NCI-H2196 treated with DMSO at 0.1 percent for 48 hours (cell line): Measurements from ENCODE around the gene CHN2.
A peak's percentile ranks its signal among the peaks of the same experiment; 100 is the strongest.

Experiments
- DNase-seq: peaks from one replicate; lab custom pipeline; 2025; ENCODE audit not compliant: unreplicated experiment; lab: John Stamatoyannopoulos, UW

The CHN2 gene

DNA sequence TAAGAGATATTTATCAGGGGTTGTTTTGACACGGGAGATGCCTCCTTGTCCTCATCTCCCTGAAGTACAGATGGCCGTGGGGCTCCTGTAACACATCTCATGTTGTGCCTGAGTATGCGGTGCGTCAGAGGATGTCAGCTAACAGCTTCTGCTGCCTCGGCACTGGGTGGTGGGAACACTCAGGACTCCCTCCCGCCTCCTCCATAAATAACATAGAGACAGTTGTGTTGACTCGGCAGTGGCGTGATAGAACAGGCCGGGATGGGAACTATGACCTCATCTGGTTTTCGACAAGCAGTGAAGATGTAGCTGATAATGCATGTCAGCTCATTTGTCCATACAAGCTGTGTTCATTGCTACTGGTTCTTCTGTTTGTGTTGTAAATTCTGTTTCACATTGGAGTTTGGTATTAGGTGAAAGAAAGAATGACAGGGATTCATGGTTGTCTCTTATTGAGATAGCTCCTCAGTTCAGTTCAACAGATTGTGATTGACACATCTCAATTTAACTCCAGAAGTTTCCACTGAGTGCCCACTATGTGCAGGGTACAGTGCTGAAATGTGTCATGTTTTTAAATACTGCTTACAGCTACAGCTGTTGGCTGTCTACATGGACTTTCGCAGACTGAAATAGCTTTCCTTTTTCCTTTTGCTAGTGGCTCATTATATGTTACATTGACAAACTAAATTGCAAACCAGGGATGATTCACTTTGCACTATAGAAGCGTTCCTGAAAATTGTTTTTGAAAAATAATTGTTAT is 87.4 kb downstream of the CHN2 start:
- no peak for DNase-seq

DNA sequence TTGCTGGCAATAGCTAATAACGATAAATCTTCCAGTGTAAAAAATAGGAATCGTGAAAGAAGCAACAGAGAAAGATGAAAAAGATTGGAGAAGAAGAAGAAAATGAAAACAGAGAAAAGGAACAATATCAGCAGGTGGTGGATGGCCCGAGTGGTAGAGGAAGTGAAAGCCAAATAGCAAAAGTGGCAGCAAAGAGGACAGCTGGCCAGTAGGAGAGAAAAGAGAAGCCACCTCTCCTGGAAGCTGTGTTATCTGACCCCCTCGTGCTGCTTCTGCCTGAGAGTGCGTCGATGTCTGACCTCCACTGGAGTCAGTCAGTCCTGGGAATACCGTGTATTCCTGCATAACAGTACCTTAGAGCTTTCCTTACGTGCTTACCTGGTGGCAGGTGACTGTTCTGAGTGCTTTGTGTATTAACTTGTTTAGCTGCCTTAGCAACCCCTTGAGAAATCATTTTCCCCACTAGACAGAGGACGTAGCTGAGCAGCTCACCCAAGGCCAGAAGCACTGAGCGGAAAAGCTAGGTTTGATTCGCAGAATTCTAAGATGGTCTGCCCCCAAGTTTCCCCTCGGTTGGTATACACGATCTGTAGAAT is 88.3 kb downstream of the CHN2 start:
- DNase-seq = peak; percentile 22

DNA sequence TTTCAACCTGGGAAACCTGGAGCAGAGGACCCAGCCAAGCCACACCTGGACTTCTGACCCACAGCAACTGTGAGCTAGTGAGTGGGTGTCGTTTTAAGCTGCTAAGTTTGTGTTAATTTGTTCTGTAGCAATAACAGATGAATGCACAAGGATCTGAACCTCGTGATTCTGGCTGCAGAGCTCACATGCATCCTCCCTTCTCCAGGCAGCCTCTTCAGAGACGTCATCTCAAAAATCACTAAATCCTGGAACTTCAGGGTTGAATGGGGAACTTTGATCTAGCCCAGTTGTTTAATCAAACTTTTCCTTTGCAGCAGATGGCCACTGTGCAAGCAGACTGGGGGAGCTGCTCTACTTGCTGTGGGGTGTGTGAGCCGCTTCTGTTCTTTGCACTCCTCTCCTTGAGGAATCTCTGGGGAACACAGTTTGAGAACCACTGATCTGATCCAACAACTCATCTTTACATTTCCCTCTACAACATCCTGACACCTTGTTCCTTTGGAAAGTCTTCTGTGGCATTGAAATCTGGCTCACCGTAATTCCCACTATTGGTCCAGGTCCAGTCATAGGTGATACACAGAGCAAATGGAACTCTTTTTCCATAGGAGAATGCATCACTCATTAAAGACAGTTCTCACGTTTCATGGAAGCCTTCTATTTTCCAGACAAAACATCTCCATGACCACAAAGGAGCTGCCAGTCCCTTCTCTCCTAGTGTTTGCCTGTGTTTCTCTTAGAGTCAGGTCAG is 90.3 kb downstream of the CHN2 start:
- no peak for DNase-seq

DNA sequence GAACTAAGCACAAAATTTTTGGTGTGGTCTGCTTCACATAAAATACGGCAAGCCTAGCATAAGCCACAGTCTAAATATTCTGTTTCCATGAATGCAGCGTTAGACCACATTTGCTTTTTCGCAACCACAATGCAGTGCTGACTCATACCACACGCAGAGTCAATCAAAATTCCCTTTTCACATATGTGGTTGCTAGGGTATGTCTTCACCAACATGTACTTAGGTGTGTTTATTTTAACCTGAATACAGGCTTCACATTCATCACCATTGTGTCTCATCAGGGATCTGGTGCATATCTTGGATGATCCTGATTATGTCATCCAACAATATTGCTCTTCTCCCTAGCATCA is 90.8 kb downstream of the CHN2 start:
- DNase-seq = no peak

DNA sequence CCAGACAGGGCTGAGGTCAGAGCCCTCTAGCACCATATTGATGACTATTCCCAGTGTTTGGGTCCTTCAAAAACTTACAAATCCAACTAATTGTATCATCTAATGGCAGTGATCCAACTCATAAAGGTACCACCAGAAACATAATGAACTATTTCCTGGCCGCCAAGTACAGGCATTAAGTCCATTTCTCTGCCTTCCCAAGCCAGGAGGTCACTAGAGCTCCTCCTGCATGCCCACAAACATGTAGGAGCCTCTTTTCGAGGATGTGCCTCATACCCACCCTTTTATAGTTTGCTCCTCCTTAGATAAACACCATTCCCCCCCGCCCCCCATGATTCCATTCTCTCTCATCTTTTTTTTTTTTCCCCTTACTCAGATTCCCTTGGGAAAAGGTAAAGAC is 91.3 kb downstream of the CHN2 start:
- no peak for DNase-seq

DNA sequence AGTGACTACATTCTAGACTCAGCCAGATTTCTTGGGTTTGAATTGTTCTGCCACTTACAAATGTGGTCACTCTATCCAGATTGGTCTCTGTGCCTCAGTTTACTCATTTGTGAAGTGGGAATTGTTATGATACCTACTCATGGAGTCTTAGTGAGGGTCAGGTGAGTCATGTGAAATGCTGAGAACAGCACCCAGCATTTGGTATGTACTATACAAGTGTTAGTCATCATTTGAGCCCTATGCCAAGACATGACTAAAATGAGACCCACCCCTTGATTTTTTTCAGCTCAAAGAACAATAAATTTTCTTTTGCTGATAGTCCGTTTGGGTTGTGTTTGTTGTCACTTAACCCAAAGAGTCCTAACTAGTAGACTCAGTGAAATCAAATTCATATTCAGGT is 92.8 kb downstream of the CHN2 start:
- no peak for DNase-seq

DNA sequence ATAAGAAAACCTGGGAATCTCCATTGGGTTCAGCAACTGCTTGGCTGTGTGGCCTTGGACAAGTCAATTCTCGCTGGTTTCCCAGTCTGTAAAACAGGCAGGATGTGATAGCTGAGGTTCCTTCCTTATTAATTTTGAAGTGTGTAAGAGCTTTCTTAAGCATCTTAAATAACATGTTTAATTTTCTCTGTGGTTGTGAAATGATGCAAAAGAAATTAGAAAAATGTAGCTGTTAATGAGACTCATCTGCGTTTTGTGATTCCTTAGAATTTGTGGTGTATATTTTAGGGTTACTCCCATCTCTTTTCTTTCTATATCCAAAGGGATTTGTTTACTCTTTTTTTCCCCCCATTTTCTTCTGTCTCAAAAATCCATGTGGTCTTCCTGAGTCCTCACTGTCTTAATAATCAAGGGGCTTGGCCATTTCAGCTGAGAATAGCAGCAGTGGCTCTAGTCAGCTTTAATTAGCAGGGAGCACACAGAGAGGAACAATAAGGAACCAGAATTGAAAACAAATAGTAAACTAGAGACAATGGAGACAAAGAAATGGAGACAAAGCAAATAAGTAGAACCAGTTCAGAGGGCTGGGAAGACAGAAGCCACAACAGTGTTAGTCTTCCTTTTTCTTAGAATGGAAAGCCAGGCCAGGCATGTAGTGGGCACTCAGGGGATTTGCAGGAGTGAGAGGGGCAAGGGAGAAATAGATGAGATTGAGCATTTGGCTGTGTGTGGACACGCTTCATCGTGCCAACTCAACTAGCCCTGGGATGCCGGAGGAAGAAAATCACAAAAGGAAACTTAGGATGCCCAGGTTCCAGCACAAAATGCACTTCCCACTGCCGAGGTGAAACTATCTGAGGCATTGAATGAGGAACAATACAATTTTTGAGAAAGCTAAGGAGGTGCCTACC is 93.9 kb downstream of the CHN2 start:
- no peak for DNase-seq

DNA sequence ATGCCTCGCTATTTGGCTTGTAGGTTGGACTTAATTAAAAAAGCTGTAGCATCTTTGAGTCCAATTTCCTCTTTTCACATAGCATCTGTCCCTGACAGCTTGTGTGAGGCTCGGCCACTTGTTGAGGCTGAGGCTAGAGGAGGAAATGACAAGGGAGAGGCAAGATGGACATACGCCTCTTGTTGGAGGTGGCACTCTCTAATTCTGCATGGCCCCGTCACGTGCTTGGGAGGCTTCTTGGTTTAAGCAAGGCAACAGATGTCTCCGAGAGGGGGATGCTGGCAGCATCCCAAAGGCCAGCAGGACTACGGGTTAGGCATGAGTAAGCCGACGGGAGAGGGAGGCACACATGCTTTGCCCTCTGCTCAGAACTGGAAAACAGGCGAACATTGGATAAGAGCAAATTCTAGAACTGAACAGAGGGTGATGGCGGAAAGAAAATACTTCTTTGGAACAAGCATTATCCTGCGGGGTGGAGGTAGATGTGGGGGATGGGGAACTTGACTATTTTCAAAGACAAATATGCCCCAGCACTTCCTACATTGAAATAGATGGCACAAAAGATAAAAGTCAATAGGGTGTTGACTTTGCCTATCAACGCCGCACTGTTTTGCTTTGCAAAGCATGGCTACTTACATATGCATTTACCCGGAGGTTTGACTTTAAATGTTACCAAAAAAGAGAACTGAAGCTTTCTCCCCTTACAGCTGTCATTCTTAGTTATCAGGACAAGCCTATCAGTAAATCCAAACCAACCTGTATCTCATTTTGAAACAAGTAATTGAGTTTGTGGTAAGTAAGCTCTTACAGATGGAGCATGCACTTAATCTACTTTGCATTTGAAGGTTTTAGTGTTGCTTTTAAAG is 94.8 kb downstream of the CHN2 start:
- no peak for DNase-seq

DNA sequence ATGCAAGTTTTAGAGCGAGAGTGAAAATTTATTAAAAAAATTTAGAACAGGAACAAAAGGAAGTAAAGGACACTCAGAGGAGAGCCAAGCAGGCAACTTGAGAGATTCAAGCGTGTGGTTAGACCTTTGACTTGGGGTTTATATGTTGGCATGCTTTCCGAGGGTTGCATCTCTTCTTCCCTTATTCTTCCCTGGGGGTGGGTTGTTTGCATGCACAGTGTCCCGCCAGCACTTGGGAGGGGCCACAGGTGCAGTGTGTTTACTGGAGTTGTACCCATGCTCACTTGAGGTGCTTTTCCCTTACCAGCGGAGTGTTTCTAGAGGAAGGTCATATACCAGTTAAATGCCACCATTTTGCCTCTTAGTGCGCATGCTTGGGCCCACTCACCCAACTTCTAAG is 96.3 kb downstream of the CHN2 start:
- DNase-seq = no peak

DNA sequence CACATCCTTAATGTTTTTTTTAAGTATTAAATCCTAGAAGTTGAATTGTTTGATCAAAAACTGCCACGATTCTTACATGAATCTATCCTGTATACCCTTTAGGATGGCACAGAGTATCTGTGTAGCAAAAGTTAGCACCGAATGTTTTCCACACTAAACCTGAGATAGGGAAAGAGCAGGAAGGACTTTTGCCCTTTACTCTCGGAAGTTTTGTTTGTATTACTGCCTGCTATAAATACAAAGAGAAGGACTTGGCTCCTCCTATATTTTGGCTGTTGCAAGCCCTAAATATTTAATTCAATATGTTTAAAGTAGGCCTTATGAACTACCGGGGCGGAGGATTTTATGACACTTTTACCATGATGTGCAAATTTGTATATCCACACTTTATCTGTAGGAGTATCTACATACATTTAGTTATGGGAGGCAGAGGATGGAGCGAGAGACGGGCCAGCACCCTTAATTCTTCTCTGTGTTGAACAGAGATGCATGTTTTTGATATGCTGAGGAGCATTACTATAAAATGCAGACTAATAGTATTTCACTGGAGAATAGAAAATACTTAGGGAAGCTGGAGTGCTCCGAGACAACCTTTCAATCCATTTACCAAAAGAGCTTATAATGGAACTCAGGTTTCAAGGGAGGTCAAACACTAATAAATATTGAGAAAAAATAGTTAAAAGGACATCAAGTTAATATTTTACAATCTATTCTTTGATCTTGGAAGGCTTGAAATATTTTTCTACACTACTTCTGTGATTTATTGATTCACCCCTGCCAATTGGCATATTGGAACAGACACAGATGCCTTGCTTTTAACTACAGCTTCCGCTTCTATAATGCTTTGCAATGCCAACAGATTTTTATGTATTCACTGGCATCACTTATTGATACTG is 97.4 kb downstream of the CHN2 start:
- no peak for DNase-seq

DNA sequence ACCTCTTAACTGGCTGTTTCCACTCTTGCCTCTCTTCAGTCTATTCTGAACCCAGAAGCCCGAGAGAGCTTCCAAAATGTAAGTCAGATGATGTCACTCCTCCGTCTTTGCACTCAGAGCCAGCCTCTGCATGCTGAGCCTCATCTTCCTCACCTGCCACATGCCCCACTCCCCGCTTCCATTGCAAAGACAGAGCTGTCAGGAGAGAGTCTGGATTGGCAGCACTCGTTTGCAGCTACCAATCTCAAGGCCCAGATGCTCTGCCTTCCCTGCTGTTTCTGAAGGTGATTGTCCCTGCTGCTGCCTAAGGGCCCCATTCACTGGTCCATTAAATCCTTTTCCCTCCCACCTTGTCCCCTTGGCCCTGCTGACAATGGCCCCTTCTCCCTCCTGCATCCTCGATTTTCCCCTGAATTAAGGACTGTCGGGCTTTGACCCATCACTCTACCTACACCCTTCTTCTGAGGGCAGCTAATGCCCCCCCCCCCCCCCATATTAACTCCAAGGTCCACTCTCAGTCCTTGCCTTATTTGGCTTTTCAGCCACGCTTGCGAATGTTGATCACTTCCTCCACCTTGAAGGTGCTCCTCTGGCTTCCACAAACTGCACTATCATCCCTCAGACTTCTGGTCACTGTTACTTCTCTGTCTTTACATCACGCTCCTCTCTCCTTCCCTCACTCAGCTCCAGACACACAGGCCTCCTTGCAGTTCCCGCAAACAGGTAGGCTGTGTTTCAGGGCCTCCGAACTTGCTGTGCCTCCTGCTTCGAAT is 98.5 kb downstream of the CHN2 start:
- DNase-seq = no peak

DNA sequence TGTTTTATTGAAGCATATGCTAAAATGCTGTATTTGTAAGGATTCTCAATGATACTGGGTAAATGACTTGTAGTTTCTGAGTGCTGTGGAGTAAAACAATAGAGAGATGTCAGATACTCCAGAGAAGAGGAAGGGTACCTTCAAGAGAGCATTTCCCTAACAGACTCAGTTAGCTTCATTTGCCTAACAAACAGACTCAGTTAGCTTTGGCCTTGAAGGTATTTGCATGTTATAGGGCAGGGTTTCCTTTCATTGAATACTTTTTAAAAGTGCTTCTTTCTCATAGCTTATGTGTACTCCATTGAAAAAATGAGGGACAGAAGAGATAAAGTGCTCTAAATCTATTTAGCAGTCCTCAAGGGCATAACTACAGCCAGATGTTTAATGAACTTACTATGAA is 101.8 kb downstream of the CHN2 start:
- no peak for DNase-seq

DNA sequence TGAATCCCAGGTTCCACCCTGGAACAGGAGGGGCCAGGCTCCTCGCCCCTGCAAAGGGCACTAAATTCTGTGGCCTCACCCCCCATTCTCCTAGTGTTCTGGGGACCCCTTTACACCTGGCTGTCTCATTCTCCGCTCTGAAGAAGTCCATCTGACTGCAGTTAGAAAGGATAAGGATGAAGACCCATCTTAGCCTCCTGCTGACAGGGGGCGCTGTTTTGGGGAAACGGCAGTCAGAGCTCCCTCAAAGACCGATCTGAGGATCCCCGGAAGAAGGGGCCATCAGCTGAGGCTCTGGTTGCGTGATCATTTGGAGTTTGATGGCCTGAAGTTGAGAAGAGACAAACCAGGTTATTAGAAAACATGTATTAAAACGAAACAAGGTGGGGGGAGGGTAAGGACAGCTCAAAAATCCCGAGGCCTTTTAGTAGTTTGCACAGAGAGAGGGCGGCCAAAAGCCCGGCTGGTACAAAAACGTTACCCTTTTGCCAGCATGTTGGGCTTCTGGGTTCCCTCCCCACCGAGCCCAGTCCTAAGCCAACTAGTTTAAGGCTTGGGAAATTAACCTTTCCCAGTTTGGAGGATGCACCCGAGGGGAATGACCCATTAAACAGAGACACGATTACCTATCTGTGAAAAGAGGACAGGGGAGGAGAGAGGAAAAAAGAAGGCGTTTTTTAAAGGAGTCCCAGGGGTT is 102.8 kb downstream of the CHN2 start:
- DNase-seq = no peak

DNA sequence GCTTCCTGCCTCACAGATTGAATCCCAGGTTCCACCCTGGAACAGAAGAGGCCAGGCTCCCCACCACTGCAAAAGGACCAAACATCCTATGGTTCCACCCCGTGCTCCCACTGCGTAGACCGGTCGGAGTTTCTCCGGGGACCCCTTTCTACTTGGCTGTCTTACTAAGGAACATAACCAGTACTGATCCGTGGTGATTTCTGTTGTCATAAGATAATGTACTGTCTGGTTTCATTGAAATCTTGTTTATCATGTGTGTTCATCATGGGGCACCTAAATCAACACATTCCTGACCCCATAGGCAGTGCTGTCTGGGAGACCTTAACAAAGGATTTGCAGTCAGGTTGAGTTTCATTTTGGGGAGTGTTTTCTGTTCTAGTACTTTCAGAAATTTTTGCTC is 104.5 kb downstream of the CHN2 start:
- DNase-seq = no peak

DNA sequence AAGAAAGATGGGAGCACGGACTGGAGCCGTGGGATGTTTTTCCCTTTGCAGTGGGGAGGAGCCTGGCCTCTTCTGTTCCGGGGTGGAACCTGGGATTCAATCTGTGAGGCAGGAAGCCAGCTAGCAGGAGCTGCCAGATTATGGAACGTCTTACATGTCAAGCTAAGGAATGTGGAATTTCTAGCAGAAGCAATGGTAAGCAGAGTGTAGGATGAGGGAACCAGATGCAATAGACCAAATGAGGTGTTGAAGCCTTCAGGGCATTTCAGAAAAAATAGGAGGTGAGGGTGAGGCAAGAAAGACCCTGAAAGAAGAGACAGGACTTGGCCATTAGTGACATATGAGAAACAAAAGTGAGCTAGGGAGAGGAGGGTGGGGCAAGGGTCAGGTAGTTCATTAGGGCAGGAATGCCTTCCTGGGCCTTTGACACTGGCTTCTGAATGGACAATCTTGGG is 105.5 kb downstream of the CHN2 start:
- no peak for DNase-seq

DNA sequence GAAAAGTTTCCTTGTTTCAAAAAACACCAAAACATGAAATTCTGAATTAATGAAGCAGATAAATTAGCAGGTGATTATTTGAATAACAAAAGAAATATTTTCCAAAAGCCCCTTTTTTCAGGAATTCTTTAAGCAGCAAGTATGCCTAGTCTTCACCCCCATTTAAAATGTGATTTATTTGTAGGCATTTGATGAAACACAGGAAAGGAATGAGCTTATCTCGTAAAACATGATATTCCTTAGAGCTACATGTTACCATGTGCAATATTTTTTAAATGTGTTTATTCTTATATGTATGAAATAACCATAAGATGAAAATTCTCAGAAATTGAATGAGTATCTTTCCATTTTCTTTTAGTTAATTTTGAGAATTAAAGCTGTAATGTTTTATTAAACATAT is 106.1 kb downstream of the CHN2 start:
- DNase-seq = no peak

DNA sequence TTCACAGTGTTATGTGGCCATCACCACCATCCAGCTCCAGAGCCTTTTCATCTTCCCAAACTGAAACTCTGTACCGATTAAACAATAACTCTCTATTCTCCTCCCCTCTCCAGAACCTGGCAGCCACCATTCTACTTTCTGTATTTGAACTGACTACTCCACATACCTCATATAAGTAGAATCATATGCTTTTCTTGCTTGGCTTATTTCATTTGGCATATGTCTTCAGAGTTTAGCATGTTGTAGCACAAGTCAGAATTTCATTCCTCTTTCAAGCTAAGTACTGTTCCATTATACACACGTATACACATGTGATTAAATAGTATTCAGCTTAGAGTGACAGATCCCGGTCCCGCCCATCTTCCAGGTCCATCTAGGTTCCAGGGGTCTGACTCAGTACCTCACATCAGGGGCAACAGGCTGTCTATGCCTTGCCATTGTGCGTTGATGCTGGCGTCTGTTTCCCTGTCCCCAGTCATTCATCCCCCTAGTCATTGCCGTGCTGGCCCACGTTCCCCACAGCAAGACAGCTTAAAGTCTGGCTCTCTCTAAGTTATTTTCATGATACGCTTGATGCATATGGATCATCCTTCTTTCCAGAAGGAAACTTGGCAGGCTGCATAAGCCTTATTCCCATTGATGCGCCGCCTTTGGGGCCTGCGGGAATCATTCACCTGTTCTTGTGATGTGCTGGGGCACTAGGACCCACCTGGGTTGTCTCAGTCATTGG is 108.3 kb downstream of the CHN2 start:
- no peak for DNase-seq
